GM12878 (cell line): ENCODE measurements around the gene GKN1. TPM values are rescaled to one million over a fixed set of nuclear protein-coding genes. Genes with fewer than 3 reads are reported as not detected.

Experiments
- ATAC-seq: fragments of 200-7000 bp; cut with Tn5 transposase; 3 replicates; pipeline ENCODE4 v1.9.1; 2020; ENCODE audit warnings: mild to moderate bottlenecking, moderate library complexity
- BruUV-seq: library from RNA; stranded (reverse); fragments of 400-500 nt; replicated peaks from 2 replicates; lab custom pipeline; 2021; lab: Mats Ljungman, UMichigan
- CTCF ChIA-PET: fragments of 300-600 bp; sonication (Branson Sonifier 250); formaldehyde crosslinking; extraction: SDS; loops from one replicate; lab custom pipeline; 2021; ENCODE audit warnings: inconsistent platforms; lab: Yijun Ruan, JAX
- POLR2A ChIA-PET: fragments of 350-600 bp; formaldehyde crosslinking; extraction: SDS; loops from one replicate; lab custom pipeline; 2021; ENCODE audit warnings: inconsistent platforms; lab: Charles Lee
- RAD21 ChIA-PET: fragments of 300-600 bp; sonication (Branson Sonifier 250); formaldehyde crosslinking; loops from one replicate; lab custom pipeline; 2023; ENCODE audit warnings: antibody characterized with exemption; ENCODE audit not compliant: unreplicated experiment; lab: Charles Lee
- SMC1A ChIA-PET: fragments of 300-600 bp; sonication (Branson Sonifier 250); formaldehyde crosslinking; loops from one replicate; lab custom pipeline; 2023; ENCODE audit not compliant: unreplicated experiment, uncharacterized antibody; lab: Charles Lee
- DNase-seq: peaks from one replicate; pipeline ENCODE4 v3.0.0-alpha.2; 2011; ENCODE audit warnings: low read depth, low spot score
- FAIRE-seq: peaks from 3 replicates; lab custom pipeline; 2011; peaks lifted over from hg19 to GRCh38; lab: Jason Lieb, UNC
- H2AFZ ChIP-seq: 2 replicates; pipeline ENCODE4 v1.6.0; 2011; ENCODE audit warnings: low read depth, low read length, control low read depth; ENCODE audit not compliant: control insufficient read depth
- H3K27ac ChIP-seq: 2 replicates; pipeline ENCODE4 v1.5.1; 2011; ENCODE audit warnings: control low read depth; ENCODE audit not compliant: control insufficient read depth, insufficient read depth
- H3K27me3 ChIP-seq, 2 experiments: replicated peaks in 1 of 2; 2 replicates each; pipeline versions ENCODE4 v1.6.0 to v1.6.1; 2011; ENCODE audit warnings: low read length in 1 of 2; ENCODE audit not compliant: control insufficient read depth in 2 of 2, insufficient read depth in 2 of 2
- H3K36me3 ChIP-seq, 2 experiments: 2 replicates each; pipeline ENCODE4 v1.5.1; 2011; ENCODE audit warnings: low read length in 1 of 2; ENCODE audit not compliant: control insufficient read depth in 2 of 2, insufficient read depth in 2 of 2
- H3K4me1 ChIP-seq: 2 replicates; pipeline ENCODE4 v1.6.1; 2011; ENCODE audit warnings: mild to moderate bottlenecking, low read length, moderate library complexity, mixed read lengths; ENCODE audit not compliant: control insufficient read depth, insufficient read depth
- H3K4me2 ChIP-seq: 2 replicates; pipeline ENCODE4 v1.6.0; 2011; ENCODE audit warnings: control low read depth; ENCODE audit not compliant: control insufficient read depth, insufficient read depth
- H3K4me3 ChIP-seq: fragments of 200-600 bp; sonication (generic); 2 replicates; pipeline ENCODE4 v1.5.1; 2016
- H3K79me2 ChIP-seq: 2 replicates; pipeline ENCODE4 v1.6.0; 2011; ENCODE audit warnings: low read length; ENCODE audit not compliant: control insufficient read depth, insufficient read depth
- H3K9ac ChIP-seq: 2 replicates; pipeline ENCODE4 v1.8.0; 2011; ENCODE audit warnings: low read length, control low read depth, mixed read lengths; ENCODE audit not compliant: control insufficient read depth, insufficient read depth
- H3K9me3 ChIP-seq: replicated peaks from 3 replicates; pipeline ENCODE4 v1.5.1; 2011; ENCODE audit warnings: mild to moderate bottlenecking, low read length; ENCODE audit not compliant: control insufficient read depth, insufficient read depth
- H4K20me1 ChIP-seq: 2 replicates; pipeline ENCODE4 v1.6.0; 2011; ENCODE audit not compliant: control insufficient read depth, insufficient read depth
- FOXM1 ChIP-seq: IDR thresholded peaks from 2 replicates; pipeline ENCODE4 v1.6.1; 2012; ENCODE audit warnings: low read depth, mild to moderate bottlenecking, inconsistent platforms, low read length, moderate library complexity
- HDAC6 ChIP-seq: fragments of 200-600 bp; sonication (generic); IDR thresholded peaks from one replicate; pipeline ENCODE4 v1.8.0; 2017; ENCODE audit warnings: antibody characterized with exemption; ENCODE audit not compliant: unreplicated experiment
- KDM1A ChIP-seq: fragments of 200-600 bp; sonication (generic); IDR thresholded peaks from 2 replicates; pipeline ENCODE4 v1.6.1; 2016; ENCODE audit warnings: borderline replicate concordance
- NBN ChIP-seq: fragments of 450-650 bp; IDR thresholded peaks from 2 replicates; pipeline ENCODE4 v1.6.1; 2016
- PAX8 ChIP-seq: fragments of 450-650 bp; IDR thresholded peaks from 2 replicates; pipeline ENCODE4 v1.6.1; 2017; ENCODE audit warnings: mild to moderate bottlenecking, moderate library complexity
- POLR2A ChIP-seq: IDR thresholded peaks from 2 replicates; pipeline ENCODE4 v1.6.1; 2011; ENCODE audit warnings: low read depth, mild to moderate bottlenecking, low read length
- SMARCA5 ChIP-seq: fragments of 450-650 bp; IDR thresholded peaks from 2 replicates; pipeline ENCODE4 v1.6.1; 2017; ENCODE audit warnings: mild to moderate bottlenecking
- STAT1 ChIP-seq: fragments of 450-650 bp; conservative IDR thresholded peaks from 2 replicates; pipeline ENCODE4 v1.6.1; 2014; ENCODE audit warnings: antibody characterized with exemption, mild to moderate bottlenecking
- TAF1 ChIP-seq: IDR thresholded peaks from 2 replicates; pipeline ENCODE4 v1.6.1; 2011; ENCODE audit warnings: mild to moderate bottlenecking, low read depth, low read length, borderline replicate concordance
- TCF7 ChIP-seq: IDR thresholded peaks from 2 replicates; pipeline ENCODE4 v1.6.1; 2014; ENCODE audit warnings: antibody characterized with exemption, borderline replicate concordance
- ZZZ3 ChIP-seq: IDR thresholded peaks from 2 replicates; pipeline ENCODE4 v1.6.1; 2011; ENCODE audit warnings: low read depth; ENCODE audit not compliant: control insufficient read depth, insufficient read length
- WGBS: methylation state at CpG from one replicate; pipeline ENCODE4 v1.1.6; 2016; ENCODE audit warnings: low lambda C conversion rate; ENCODE audit not compliant: insufficient replicate concordance, insufficient coverage; ENCODE audit errors: missing lambda C conversion rate; 5-methylcytosine and 5-hydroxymethylcytosine counted together
- in situ Hi-C: fragments of 300-500 bp; cut with MboI; formaldehyde crosslinking; loops from 9 replicates; pipeline ENCODE4 v1.14.3; 2018; ENCODE audit warnings: mixed read lengths
- intact Hi-C: fragments of 100-400 bp; cut with micrococcal nuclease; formaldehyde crosslinking; loops from one replicate; pipeline ENCODE4 v1.14.2; 2022; ENCODE audit not compliant: unreplicated experiment
- polyA plus RNA-seq, 11 experiments: library from polyadenylated mRNA; depleted of rRNA in 4 of 11; unstranded in 6 of 11; stranded (reverse) in 5 of 11; fragments of >200 nt; fragmentation: Nextera tagmentation in 4 of 11; fragmentation: Illumina TruSeq in 1 of 11; extraction: Ambion mirVana in 4 of 11; extraction: Trizol in 1 of 11; gene quantifications; 1 replicate in 1 of 11; 2 replicates in 10 of 11; pipeline versions ENCODE4 v1.2.1 to v1.2.3, GENCODE V29; 2011 to 2016; ENCODE audit warnings: inconsistent platforms in 2 of 11, missing spikeins in 2 of 11, low read depth in 1 of 11
- total RNA-seq, 4 experiments: library from RNA; depleted of rRNA in 3 of 4; stranded (reverse); fragments of >200 nt in 3 of 4; fragmentation: Illumina TruSeq in 1 of 4; extraction: Trizol in 1 of 4; gene quantifications; 2 replicates each; pipeline versions ENCODE4 v1.2.1 to v1.2.3, GENCODE V29; 2013 to 2021

Gene GKN1
- total and polyA plus RNA-seq, 10 of the 15 experiments (the other 5 are each of a cell fraction or from before 2014, with no cell fraction given): not detected

DNA sequence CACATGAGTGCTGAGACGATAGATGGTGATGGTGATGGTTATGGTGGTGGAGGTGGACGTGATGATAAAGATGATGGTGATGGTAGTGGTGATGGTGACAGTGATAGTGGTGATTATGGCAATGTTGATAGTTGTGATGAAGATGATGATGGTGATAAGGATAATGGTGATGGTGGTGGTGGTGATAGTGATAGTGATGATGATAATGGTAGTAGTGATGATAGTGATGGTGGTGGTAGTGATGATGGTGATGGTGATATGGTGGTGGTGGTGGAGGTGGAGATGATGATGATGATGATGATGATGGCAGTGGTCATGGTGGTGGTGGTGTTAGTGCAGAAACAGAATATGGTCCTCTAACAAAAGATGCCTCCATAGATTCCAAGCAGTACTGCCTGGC, 48.8 kb downstream of the GKN1 start:
- Histone ChIP-seq H3K36me3 (no peaks in the 10 kb centered on the region), H3K4me1 (no peaks in the 10 kb centered on the region), H3K4me3 (no peak overlapping the region), H3K79me2 (no peaks in the 10 kb centered on the region), H3K4me2 (no peak overlapping the region)
- TF ChIP-seq HDAC6: no peak
- no peak for TF ChIP-seq KDM1A
- no peak for TF ChIP-seq STAT1
- no peak for TF ChIP-seq ZZZ3
- no peak for TF ChIP-seq SMARCA5
- no peak for TF ChIP-seq POLR2A
- TF ChIP-seq PAX8: no peak
- TF ChIP-seq TAF1: no peak
- no peak for TF ChIP-seq TCF7
- no peak for TF ChIP-seq NBN
- TF ChIP-seq FOXM1: no peak
- TF ChIP-seq, all 136 proteins: peak for 0
- in situ Hi-C loops: loop anchor here (5.0 to 25.0 kb wide), 2 partner anchors 289 to 689 kb away; no protein-coding TSS in a partner anchor
- ATAC-seq (no peak), FAIRE-seq (no peak), DNase-seq (no peak)
- ChIA-PET POLR2A (no interaction called here), SMC1A (interaction anchor here (0.6 kb wide), 1 partner anchor 26 kb away, joined by 3 read pairs; no protein-coding TSS in a partner anchor), CTCF (interaction anchor here (1.2 kb wide), 1 partner anchor 8 kb away, joined by 4 read pairs; no protein-coding TSS in a partner anchor), RAD21 (no interaction called here)
- Histone ChIP-seq H3K9me3 (no peaks in the 10 kb centered on the region), H3K27me3 (peaks cover 2 to 3% of the 10 kb centered on the region in 2 experiments; a peak in 2 of 4 replicates), H3K9ac (no peak overlapping the region), H3K27ac (no peak overlapping the region), H4K20me1 (no peaks in the 10 kb centered on the region), H2AFZ (no peak overlapping the region)
- 11% methylated on average over 2 of the region's 2 CpGs for WGBS
- intact Hi-C loops: no loop called here
- no TSS peak for BruUV-seq
